Measurements from ENCODE around the gene PKN3.

Gene PKN3

DNA sequence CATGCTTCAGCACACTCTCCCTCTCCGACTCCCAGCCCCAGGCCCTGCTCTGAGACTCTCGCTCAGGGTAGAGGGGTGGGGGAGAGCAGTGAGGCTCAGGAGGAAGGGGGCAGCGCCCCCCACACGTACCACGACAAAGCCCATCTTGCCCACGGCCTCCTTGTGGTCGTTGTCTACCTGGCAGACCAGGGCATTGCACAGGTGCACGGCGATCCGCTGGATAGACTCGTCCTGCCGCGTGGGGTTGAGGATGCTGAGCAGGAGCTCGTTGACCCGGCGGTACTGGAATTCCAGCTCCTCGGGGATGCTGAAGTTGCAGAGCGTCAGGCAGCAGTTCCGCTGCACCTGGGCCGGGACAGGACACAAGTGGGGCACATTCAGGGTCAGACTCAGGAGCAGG, 40.1 kb downstream of the PKN3 start:
- DNase-seq (ENCODE audit: low read depth in 2 of 2), result no peak

GRCh38 chr9:128743421-128743820, 41.1 kb downstream of the PKN3 start:
- DNase-seq (ENCODE audit: low read depth in 2 of 2), result no peak

GRCh38 chr9:128747241-128747640, 44.9 kb downstream of the PKN3 start:
- no peak for DNase-seq (ENCODE audit: low read depth in 2 of 2)

DNA sequence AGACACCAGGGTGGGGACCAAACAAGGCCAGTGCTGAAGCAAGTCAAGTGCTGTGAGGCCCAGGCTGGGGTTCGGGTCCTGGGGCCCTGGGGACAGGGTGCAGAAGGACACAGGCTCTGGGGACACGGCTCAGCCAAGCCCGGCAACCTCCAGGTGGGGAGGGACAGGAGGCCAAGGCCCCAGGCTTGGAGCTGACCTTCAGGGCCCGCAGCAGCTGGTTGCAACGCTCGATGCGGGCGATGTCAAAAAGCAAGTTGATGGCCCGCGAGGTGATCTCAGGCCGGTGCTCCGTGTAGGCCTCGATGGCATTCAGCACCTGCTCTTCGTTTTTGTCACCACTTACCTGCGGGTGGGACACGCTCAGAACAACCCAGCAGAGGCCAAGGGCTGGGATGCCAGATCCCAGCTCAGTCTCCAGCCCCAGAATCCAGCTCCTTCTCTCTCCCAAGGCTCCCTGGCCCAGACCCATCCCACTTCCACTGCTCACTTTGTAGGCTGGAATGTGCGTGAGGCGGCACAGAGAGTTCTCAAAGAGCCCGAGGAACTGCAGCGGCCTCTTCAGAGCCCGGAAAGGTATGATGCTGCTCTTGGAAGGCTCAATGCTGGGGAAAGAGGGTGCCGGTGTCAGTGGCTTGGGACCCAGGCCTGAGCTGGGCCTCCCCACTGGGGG, 48.8 kb downstream of the PKN3 start:
- no peak for DNase-seq (ENCODE audit: low read depth in 2 of 2)

GRCh38 chr9:128753627-128754026, 51.3 kb downstream of the PKN3 start:
- no peak for DNase-seq (ENCODE audit: low read depth in 2 of 2)

DNA sequence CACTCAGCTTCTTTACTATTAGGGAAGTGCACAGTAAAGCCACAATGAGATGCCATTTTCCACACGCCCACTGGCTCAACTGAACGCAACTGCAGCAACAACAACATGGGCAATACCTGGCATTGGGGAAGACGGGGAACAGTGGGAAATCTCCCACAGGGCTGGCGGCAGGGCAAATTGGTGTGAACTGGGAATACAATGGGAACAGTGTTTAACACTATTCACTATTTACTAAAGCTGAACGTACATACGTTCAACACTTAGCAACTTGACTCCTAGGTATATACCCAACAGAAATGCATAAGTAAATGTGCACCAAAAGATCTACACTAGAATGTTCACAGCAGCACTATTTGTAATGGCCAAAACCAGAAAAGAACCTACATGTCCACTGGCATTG, 55.3 kb downstream of the PKN3 start:
- no peak for DNase-seq (ENCODE audit: low read depth in 2 of 2)

DNA sequence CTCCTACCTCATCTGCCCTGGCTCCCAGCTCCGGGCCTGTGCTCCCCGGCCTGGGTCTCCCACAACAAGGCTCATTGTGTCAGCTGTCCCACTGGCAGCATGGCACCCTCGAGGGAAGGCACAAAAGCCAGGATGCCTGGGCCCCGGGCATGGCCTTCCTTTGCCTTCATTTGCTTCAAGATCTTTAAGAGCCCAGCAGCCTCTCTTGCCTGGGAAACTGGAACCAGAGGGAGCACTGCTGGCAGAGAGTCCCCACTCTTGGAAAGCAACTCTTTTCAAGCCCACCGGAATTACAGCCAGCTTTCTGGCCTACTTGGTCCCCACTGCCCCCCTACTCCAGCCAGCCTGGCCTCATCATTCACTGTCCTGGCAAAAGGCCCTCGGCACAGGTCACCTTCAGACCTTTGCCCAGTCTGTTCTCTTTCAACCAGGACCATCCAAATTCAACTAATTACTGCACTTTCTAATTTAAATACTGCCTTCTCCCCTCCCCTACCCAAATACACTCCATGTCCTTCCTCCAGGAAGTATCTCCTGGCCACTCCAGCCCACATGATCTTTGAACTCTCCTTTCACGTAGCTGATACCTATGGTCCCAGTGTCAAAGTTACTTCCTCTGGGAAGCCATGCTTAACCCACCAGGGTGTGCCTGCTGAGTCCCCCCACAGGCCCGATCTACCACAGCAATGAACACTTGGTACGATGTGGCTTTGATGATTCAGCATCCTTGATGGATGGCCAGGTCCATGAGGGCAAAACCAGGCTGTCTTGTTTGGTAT, 60.6 kb downstream of the PKN3 start:
- DNase-seq (ENCODE audit: low read depth in 2 of 2), result no peak

GRCh38 chr9:128764361-128764760, 62.1 kb downstream of the PKN3 start:
- no peak for DNase-seq (ENCODE audit: low read depth in 2 of 2)

DNA sequence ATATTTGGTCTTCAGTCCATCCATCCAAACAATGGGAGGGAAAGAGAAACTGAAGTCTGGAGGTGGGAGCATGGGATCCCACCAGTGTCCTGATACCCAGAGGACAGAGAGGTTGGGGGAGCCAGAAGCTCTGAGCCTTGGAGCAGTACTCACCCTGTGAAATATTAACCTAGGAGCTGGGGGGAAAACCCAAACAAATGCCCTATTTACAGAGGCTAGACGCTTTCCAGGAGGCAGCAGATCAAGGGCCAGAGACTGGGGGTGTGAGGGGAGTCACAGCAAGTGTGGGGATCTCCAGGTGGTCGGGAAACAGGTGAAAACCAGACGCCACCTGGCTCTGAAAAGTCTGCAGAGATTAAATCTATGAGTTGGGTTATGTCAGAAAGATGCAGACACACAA, 63.2 kb downstream of the PKN3 start:
- DNase-seq (ENCODE audit: low read depth in 2 of 2), result no peak

DNA sequence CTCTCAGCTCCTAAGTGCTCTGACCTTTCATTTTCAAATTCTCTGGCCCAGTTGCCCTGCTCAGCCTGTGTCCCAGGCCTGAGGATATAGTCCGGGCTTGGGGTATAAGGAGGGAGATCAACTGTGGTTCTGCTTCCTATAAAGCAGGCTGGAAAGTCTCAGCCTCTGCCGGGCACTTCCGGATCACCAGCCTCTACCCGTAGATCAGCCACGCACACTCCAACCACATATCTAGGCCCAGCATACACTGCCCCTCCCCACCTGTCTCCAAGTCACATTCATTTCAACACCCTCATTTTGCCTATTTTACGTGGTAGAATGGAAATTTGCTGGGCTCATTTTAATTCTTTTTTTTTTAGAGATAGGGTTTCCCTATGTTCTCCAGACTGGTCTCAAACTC, 66.3 kb downstream of the PKN3 start:
- DNase-seq (ENCODE audit: low read depth in 2 of 2), result no peak

Data from stimulated activated CD4-positive, alpha-beta T cell treated with anti-CD3 and anti-CD28 coated beads, Interleukin-1b, Interleukin-23, amount 100 ng/mL, for 4 hours (primary cell).